ENCODE measurements around the gene AFAP1L2. TPM values are rescaled to one million over a fixed set of nuclear protein-coding genes. Genes with fewer than 3 reads are reported as not detected.

AFAP1L2 gene
- total RNA-seq, 4 donors from 2014 or later, result 6.5 to 35.5 (median 12.9) TPM

- Histone ChIP-seq H3K4me3 (no peak overlapping the region), H3K36me3 (no peaks in the 10 kb centered on the region), H3K9me3 (no peaks in the 10 kb centered on the region), H3K4me1 (peaks cover 0 to 4% (median 0%) of the 10 kb centered on the region in 4 donors), H3K27me3 (no peaks in the 10 kb centered on the region), H3K27ac (no peak overlapping the region)
- TF ChIP-seq POLR2A (IDR thresholded peaks at IDR 0.05) (no peak), CTCF (IDR thresholded peaks at IDR 0.05) (no peak)
- DNase-seq, result no peak
Measured at GRCh38 chr10:114396464-114396863, 7.8 kb downstream of the AFAP1L2 start.

- no peaks in the 10 kb centered on the region for H3K9me3 ChIP-seq
- DNase-seq, result no peak
- no peak overlapping the region for H3K4me3 ChIP-seq
- no peaks in the 10 kb centered on the region for H3K27me3 ChIP-seq
- no peak overlapping the region for H3K27ac ChIP-seq
- H3K36me3 ChIP-seq, result no peaks in the 10 kb centered on the region
- peaks cover 0 to 4% (median 0%) of the 10 kb centered on the region in 4 donors for H3K4me1 ChIP-seq
- TF ChIP-seq POLR2A (IDR thresholded peaks at IDR 0.05) (no peak), CTCF (IDR thresholded peaks at IDR 0.05) (no peak)
Measured at GRCh38 chr10:114395366-114396022, 8.8 kb downstream of the AFAP1L2 start.

GRCh38 chr10:114394531-114394930, 9.8 kb downstream of the AFAP1L2 start:
- TF ChIP-seq POLR2A (IDR thresholded peaks at IDR 0.05), result no peak
- TF ChIP-seq CTCF (IDR thresholded peaks at IDR 0.05), result no peak
- Histone ChIP-seq H3K4me1 (peaks cover 0 to 4% (median 0%) of the 10 kb centered on the region in 4 donors), H3K27me3 (no peaks in the 10 kb centered on the region), H3K36me3 (no peaks in the 10 kb centered on the region), H3K27ac (no peak overlapping the region), H3K9me3 (no peaks in the 10 kb centered on the region), H3K4me3 (no peak overlapping the region)
- no peak for DNase-seq

GRCh38 chr10:114393886-114394285, 10.4 kb downstream of the AFAP1L2 start:
- Histone ChIP-seq H3K27ac (no peak overlapping the region), H3K27me3 (no peaks in the 10 kb centered on the region), H3K4me1 (peaks cover 0 to 4% (median 0%) of the 10 kb centered on the region in 4 donors), H3K4me3 (no peak overlapping the region), H3K9me3 (no peaks in the 10 kb centered on the region), H3K36me3 (no peaks in the 10 kb centered on the region)
- no peak for TF ChIP-seq POLR2A (IDR thresholded peaks at IDR 0.05)
- DNase-seq, result no peak

- Histone ChIP-seq H3K36me3 (no peaks in the 10 kb centered on the region), H3K27me3 (no peaks in the 10 kb centered on the region), H3K4me1 (peaks cover 0 to 4% (median 0%) of the 10 kb centered on the region in 4 donors), H3K9me3 (no peaks in the 10 kb centered on the region), H3K27ac (peak overlapping the region in 2 of 4 donors; percentile 7 to 10), H3K4me3 (no peak overlapping the region)
- DNase-seq, result no peak
- TF ChIP-seq POLR2A (IDR thresholded peaks at IDR 0.05), result no peak
- no peak for TF ChIP-seq CTCF (IDR thresholded peaks at IDR 0.05)
Measured at GRCh38 chr10:114393482-114393881, 10.8 kb downstream of the AFAP1L2 start.

GRCh38 chr10:114392112-114392835, 12.0 kb downstream of the AFAP1L2 start:
- Histone ChIP-seq H3K36me3 (no peaks in the 10 kb centered on the region), H3K27ac (no peak overlapping the region), H3K4me1 (peaks cover 0 to 3% (median 0%) of the 10 kb centered on the region in 4 donors), H3K9me3 (no peaks in the 10 kb centered on the region), H3K27me3 (no peaks in the 10 kb centered on the region), H3K4me3 (no peak overlapping the region)
- TF ChIP-seq CTCF (IDR thresholded peaks at IDR 0.05) (no peak), POLR2A (IDR thresholded peaks at IDR 0.05) (no peak)
- no peak for DNase-seq

Data from Peyer's patch (tissue), 4 donors.